H9 (cell line): ENCODE data around the gene SMAD3. TPM values are rescaled to one million over a fixed set of nuclear protein-coding genes. Genes with fewer than 3 reads are reported as not detected.

Experiments
- DNase-seq: peaks from one replicate; pipeline ENCODE4 v3.0.0-alpha.2; 2017
- H2AFZ ChIP-seq: one replicate; pipeline ENCODE4 v1.6.1; 2013; ENCODE audit warnings: mild to moderate bottlenecking, low read length, control low read depth, moderate library complexity
- H2AK5ac ChIP-seq: 2 replicates; pipeline ENCODE4 v1.6.1; 2013; ENCODE audit warnings: low read length, control low read depth, mixed read lengths; ENCODE audit not compliant: insufficient read length
- H2BK120ac ChIP-seq: one replicate; pipeline ENCODE4 v1.6.1; 2013; ENCODE audit warnings: low read depth, mild to moderate bottlenecking, low read length, control low read depth, inconsistent platforms; ENCODE audit not compliant: poor library complexity, severe bottlenecking
- H2BK12ac ChIP-seq: 2 replicates; pipeline ENCODE4 v1.6.1; 2013; ENCODE audit warnings: low read length, control low read depth, mixed read lengths, low read depth; ENCODE audit not compliant: insufficient read length
- H2BK15ac ChIP-seq: 2 replicates; pipeline ENCODE4 v1.6.1; 2013; ENCODE audit warnings: low read depth, low read length, control low read depth
- H2BK20ac ChIP-seq: one replicate; pipeline ENCODE4 v1.6.1; 2013; ENCODE audit warnings: low read depth, mild to moderate bottlenecking, low read length, control low read depth, inconsistent platforms; ENCODE audit not compliant: poor library complexity, severe bottlenecking
- H2BK5ac ChIP-seq: 2 replicates; pipeline ENCODE4 v1.6.1; 2013; ENCODE audit warnings: low read length, control low read depth, mixed read lengths; ENCODE audit not compliant: insufficient read length
- H3K14ac ChIP-seq: 2 replicates; pipeline ENCODE4 v1.6.1; 2013; ENCODE audit warnings: low read length, control low read depth; ENCODE audit not compliant: insufficient read depth
- H3K18ac ChIP-seq: 2 replicates; pipeline ENCODE4 v1.6.1; 2013; ENCODE audit warnings: low read depth, mild to moderate bottlenecking, mixed read lengths, low read length, control low read depth; ENCODE audit not compliant: insufficient read length
- H3K23ac ChIP-seq: 2 replicates; pipeline ENCODE4 v1.6.1; 2013; ENCODE audit warnings: low read length, control low read depth, mixed read lengths, low read depth; ENCODE audit not compliant: insufficient read length
- H3K23me2 ChIP-seq: 2 replicates; pipeline ENCODE4 v1.6.1; 2013; ENCODE audit warnings: low read depth, mild to moderate bottlenecking, mixed read lengths, low read length, control low read depth; ENCODE audit not compliant: insufficient read length, poor library complexity, severe bottlenecking
- H3K27ac ChIP-seq: 2 replicates; pipeline ENCODE4 v1.5.1; 2013; ENCODE audit warnings: low read length, control low read depth, mixed read lengths, low read depth; ENCODE audit not compliant: insufficient read length
- H3K27me3 ChIP-seq: 2 replicates; pipeline ENCODE4 v1.6.1; 2013; ENCODE audit warnings: low read length, control low read depth, inconsistent platforms; ENCODE audit not compliant: insufficient read depth
- H3K4ac ChIP-seq: 2 replicates; pipeline ENCODE4 v1.6.1; 2013; ENCODE audit warnings: low read depth, mild to moderate bottlenecking, control low read depth, inconsistent platforms, low read length, moderate library complexity
- H3K4me1 ChIP-seq: 2 replicates; pipeline ENCODE4 v1.6.1; 2013; ENCODE audit warnings: low read length, control low read depth, inconsistent platforms; ENCODE audit not compliant: insufficient read depth
- H3K4me2 ChIP-seq: 2 replicates; pipeline ENCODE4 v1.6.1; 2013; ENCODE audit warnings: low read length, control low read depth, mixed read lengths; ENCODE audit not compliant: insufficient read length, insufficient read depth
- H3K56ac ChIP-seq: 2 replicates; pipeline ENCODE4 v1.6.1; 2013; ENCODE audit warnings: low read depth, mild to moderate bottlenecking, mixed read lengths, low read length, control low read depth; ENCODE audit not compliant: insufficient read length
- H3K79me1 ChIP-seq: 2 replicates; pipeline ENCODE4 v1.6.1; 2013; ENCODE audit warnings: low read depth, mild to moderate bottlenecking, moderate library complexity, low read length, control low read depth, inconsistent platforms; ENCODE audit not compliant: insufficient read depth, poor library complexity, severe bottlenecking
- H3K79me2 ChIP-seq: 2 replicates; pipeline ENCODE4 v1.6.1; 2013; ENCODE audit warnings: low read length, control low read depth, inconsistent platforms; ENCODE audit not compliant: insufficient read depth
- H3K9ac ChIP-seq: 2 replicates; pipeline ENCODE4 v1.6.1; 2013; ENCODE audit warnings: low read length, control low read depth, mixed read lengths; ENCODE audit not compliant: insufficient read length; ENCODE audit errors: extremely low read depth
- H3K9me3 ChIP-seq: one replicate; pipeline ENCODE4 v1.6.1; 2013; ENCODE audit warnings: low read depth, low read length, inconsistent platforms; ENCODE audit not compliant: control insufficient read depth
- H3T11ph ChIP-seq: one replicate; pipeline ENCODE4 v1.6.1; 2013; ENCODE audit warnings: mild to moderate bottlenecking, low read length, control low read depth, inconsistent platforms
- H4K20me1 ChIP-seq: one replicate; pipeline ENCODE4 v1.6.1; 2013; ENCODE audit not compliant: control insufficient read depth, insufficient read length, insufficient read depth
- H4K5ac ChIP-seq: 2 replicates; pipeline ENCODE4 v1.6.1; 2013; ENCODE audit warnings: low read depth, mild to moderate bottlenecking, mixed read lengths, low read length, control low read depth; ENCODE audit not compliant: insufficient read length
- H4K8ac ChIP-seq: replicated peaks from 2 replicates; pipeline ENCODE4 v1.6.1; 2013; ENCODE audit warnings: low read length, control low read depth, mixed read lengths, low read depth; ENCODE audit not compliant: insufficient read length
- H4K91ac ChIP-seq: 2 replicates; pipeline ENCODE4 v1.6.1; 2013; ENCODE audit warnings: low read depth, mild to moderate bottlenecking, moderate library complexity, mixed read lengths, low read length, control low read depth; ENCODE audit not compliant: insufficient read length
- H3K27ac Mint-ChIP-seq, 3 experiments: 2 replicates in 2 of 3; 3 replicates in 1 of 3; pipeline ENCODE4 v1.8.0; 2020 to 2021; ENCODE audit warnings: mixed read lengths in 3 of 3, mild to moderate bottlenecking in 1 of 3, moderate library complexity in 1 of 3
- H3K27me3 Mint-ChIP-seq: 2 replicates; pipeline ENCODE4 v1.8.0; 2021; ENCODE audit warnings: low read depth, mild to moderate bottlenecking, moderate library complexity, mixed read lengths
- H3K36me3 Mint-ChIP-seq, 3 experiments: 2 replicates in 2 of 3; 3 replicates in 1 of 3; pipeline ENCODE4 v1.8.0; 2020 to 2021; ENCODE audit warnings: low read depth in 3 of 3, mixed read lengths in 3 of 3; ENCODE audit not compliant: insufficient read depth in 1 of 3
- H3K4me1 Mint-ChIP-seq, 2 experiments: 2 replicates each; pipeline ENCODE4 v1.8.0; 2020; ENCODE audit warnings: mixed read lengths in 2 of 2
- H3K4me3 Mint-ChIP-seq, 2 experiments: 2 replicates in 1 of 2; 3 replicates in 1 of 2; pipeline ENCODE4 v1.8.0; 2020 to 2021; ENCODE audit warnings: mild to moderate bottlenecking in 2 of 2, mixed read lengths in 2 of 2, moderate library complexity in 1 of 2
- H3K9me3 Mint-ChIP-seq, 2 experiments: 2 replicates in 1 of 2; 3 replicates in 1 of 2; pipeline ENCODE4 v1.8.0; 2020; ENCODE audit warnings: mild to moderate bottlenecking in 2 of 2, mixed read lengths in 2 of 2, moderate library complexity in 1 of 2
- CTCF ChIP-seq: fragments of 200-600 bp; sonication (generic); conservative IDR thresholded peaks from 3 replicates; pipeline ENCODE4 v1.8.0; 2021; ENCODE audit warnings: antibody characterized with exemption, mild to moderate bottlenecking
- WGBS: extraction: QIAGEN DNeasy Blood & Tissue Kit; methylation state at CpG from one replicate; pipeline ENCODE4 v1.1.7; 2013; ENCODE audit warnings: missing lambda C conversion rate, low lambda C conversion rate, mixed read lengths; ENCODE audit not compliant: insufficient read length; ENCODE audit errors: extremely low coverage; 5-methylcytosine and 5-hydroxymethylcytosine counted together
- total RNA-seq: library from RNA; stranded (reverse); gene quantifications from 2 replicates; pipeline ENCODE4 v1.2.1, GENCODE V29; 2021

SMAD3 gene
- total RNA-seq, 1 experiment from 2014 or later = 26.7 TPM

- no peak overlapping the region for H3K9ac ChIP-seq
- no peak overlapping the region for H3K23ac ChIP-seq
- H3K36me3 Mint-ChIP-seq = no peaks in the 10 kb centered on the region
- H3K4me1 ChIP-seq = no peaks in the 10 kb centered on the region; the same call in 1 of the 2 replicates
- H3K27me3 ChIP-seq = no peaks in the 10 kb centered on the region
- no peak overlapping the region for H3K4ac ChIP-seq
- no CpG with 5 or more reads among the region's 8 CpGs for WGBS
- H3K9me3 Mint-ChIP-seq = no peaks in the 10 kb centered on the region
- H2BK20ac ChIP-seq = no peak overlapping the region
- no peak overlapping the region for H4K8ac ChIP-seq
- peaks cover 41 to 44% of the 10 kb centered on the region in 2 experiments for H3K4me1 Mint-ChIP-seq
- no peak for TF ChIP-seq CTCF
- no peak overlapping the region for H2BK5ac ChIP-seq
- no peak overlapping the region for H3K27ac Mint-ChIP-seq
- no peak overlapping the region for H2BK15ac ChIP-seq
- H2BK12ac ChIP-seq = no peak overlapping the region
- H3K27me3 Mint-ChIP-seq = no peaks in the 10 kb centered on the region
- no peaks in the 10 kb centered on the region for H3K9me3 ChIP-seq
- H2BK120ac ChIP-seq = no peak overlapping the region
- H3K23me2 ChIP-seq = no peaks in the 10 kb centered on the region
- H3T11ph ChIP-seq = no peak overlapping the region
- no peaks in the 10 kb centered on the region for H3K79me1 ChIP-seq
- no peak overlapping the region for H2AK5ac ChIP-seq
- H3K14ac ChIP-seq = no peak overlapping the region
- no peak overlapping the region for H4K5ac ChIP-seq
- H3K4me2 ChIP-seq = no peak overlapping the region
- no peak overlapping the region for H3K56ac ChIP-seq
- H3K27ac ChIP-seq = no peak overlapping the region
- DNase-seq = no peak
- no peaks in the 10 kb centered on the region for H3K79me2 ChIP-seq
- no peak overlapping the region for H2AFZ ChIP-seq
- no peak overlapping the region for H3K18ac ChIP-seq
- no peaks in the 10 kb centered on the region for H4K20me1 ChIP-seq
- H3K4me3 Mint-ChIP-seq = no peak overlapping the region
- H4K91ac ChIP-seq = no peak overlapping the region
These were observed 36.7 kb downstream of the SMAD3 start for GRCh38 chr15:67101911-67102598.
